Lower leg skin (tissue), 4 donors: Measurements from ENCODE around the gene CUL1. TPM values are rescaled to one million over a fixed set of nuclear protein-coding genes. Genes with fewer than 3 reads are reported as not detected.

ENCODE experiments used
- DNase-seq, 2 donors: peaks; one replicate each; pipeline ENCODE4 v3.0.0-alpha.2; 2019; ENCODE audit warnings: low spot score in 2 of 2
- H3K4me3 ChIP-seq: fragments of 200-600 bp; sonication (generic); 2 replicates; pipeline ENCODE4 v1.5.1; 2017; ENCODE audit warnings: mild to moderate bottlenecking, low read depth; ENCODE audit not compliant: poor library complexity, severe bottlenecking
- POLR2A ChIP-seq, 2 donors: fragments of 450-650 bp; IDR thresholded peaks; one replicate each; pipeline ENCODE4 v1.6.1; 2016 to 2017; ENCODE audit warnings: antibody characterized with exemption in 2 of 2, mild to moderate bottlenecking in 1 of 2, moderate library complexity in 1 of 2
- WGBS, 2 donors: methylation state at CpG; one replicate each; pipeline ENCODE4 v1.1.5; 2018; 5-methylcytosine and 5-hydroxymethylcytosine counted together
- intact Hi-C: fragments of 100-400 bp; cut with DNase I; formaldehyde crosslinking; loops from one replicate; pipeline ENCODE4 v1.15.0; 2023; ENCODE audit warnings: low total_unique reads
- total RNA-seq, 4 donors: library from RNA; depleted of rRNA; stranded (reverse); fragments of >200 nt; gene quantifications; one replicate each; pipeline ENCODE4 v1.1.0, GENCODE V29; 2016
- TF ChIP-seq, protein P1 (sequence below), 3 donors: fragments of 450-650 bp; IDR thresholded peaks; one replicate each; pipeline ENCODE4 v1.5.1; 2016; ENCODE audit warnings: antibody characterized with exemption in 3 of 3, mild to moderate bottlenecking in 3 of 3, moderate library complexity in 2 of 3

CUL1 gene
- total RNA-seq, 4 donors from 2014 or later: 49.6 to 56.5 (median 52.6) TPM

DNA sequence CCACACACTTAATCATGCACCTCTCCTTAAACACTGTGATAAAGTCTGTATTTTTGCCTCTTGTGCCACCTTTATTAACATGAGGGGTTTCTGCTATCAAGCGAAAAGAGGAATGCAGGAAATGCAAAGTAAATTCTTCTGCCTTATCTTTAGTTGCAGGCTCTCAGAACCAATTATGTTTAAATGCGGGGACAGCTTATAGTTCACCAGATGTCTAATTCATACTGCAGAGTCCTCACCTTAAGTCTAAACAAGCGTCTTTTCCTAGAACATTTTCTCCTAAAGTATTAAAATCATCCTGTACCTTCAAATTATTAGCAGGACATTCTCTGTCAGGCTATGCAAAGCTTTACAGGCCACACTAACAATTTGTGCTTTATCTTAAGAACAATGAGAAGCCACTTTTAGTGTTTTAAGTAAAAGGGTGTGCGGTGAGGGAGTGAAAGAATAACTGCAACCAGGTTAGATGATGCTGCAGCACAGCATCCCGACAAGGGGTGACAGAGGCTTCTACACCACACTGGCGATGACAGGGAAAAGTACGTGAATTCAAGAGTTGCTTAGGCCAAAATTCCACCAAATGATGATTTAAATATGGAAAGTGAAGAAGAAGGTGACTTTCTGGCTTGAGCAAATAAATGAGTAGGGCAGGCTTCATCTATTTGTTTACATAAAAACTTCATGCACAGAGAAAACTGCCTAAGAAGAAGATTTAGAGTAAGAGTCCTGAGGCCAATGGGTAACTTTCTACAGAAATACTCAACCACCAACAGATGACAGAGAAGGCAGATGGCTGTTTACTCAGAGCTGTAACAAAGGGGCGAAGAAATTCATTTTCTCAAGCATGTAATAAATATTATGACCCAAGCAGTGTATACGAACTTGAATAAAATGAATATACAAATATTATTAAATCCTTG, 149.4 kb downstream of the CUL1 start:
- no peak for DNase-seq
- H3K4me3 ChIP-seq: no peak overlapping the region
- WGBS, 2 donors: 91% methylated on average over 9 of the region's 9 CpGs
- TF ChIP-seq, protein P1, sequence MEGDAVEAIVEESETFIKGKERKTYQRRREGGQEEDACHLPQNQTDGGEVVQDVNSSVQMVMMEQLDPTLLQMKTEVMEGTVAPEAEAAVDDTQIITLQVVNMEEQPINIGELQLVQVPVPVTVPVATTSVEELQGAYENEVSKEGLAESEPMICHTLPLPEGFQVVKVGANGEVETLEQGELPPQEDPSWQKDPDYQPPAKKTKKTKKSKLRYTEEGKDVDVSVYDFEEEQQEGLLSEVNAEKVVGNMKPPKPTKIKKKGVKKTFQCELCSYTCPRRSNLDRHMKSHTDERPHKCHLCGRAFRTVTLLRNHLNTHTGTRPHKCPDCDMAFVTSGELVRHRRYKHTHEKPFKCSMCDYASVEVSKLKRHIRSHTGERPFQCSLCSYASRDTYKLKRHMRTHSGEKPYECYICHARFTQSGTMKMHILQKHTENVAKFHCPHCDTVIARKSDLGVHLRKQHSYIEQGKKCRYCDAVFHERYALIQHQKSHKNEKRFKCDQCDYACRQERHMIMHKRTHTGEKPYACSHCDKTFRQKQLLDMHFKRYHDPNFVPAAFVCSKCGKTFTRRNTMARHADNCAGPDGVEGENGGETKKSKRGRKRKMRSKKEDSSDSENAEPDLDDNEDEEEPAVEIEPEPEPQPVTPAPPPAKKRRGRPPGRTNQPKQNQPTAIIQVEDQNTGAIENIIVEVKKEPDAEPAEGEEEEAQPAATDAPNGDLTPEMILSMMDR (IDR thresholded peaks at IDR 0.05): no peak
- TF ChIP-seq POLR2A (IDR thresholded peaks at IDR 0.05): no peak
- intact Hi-C loops: no loop called here

DNA sequence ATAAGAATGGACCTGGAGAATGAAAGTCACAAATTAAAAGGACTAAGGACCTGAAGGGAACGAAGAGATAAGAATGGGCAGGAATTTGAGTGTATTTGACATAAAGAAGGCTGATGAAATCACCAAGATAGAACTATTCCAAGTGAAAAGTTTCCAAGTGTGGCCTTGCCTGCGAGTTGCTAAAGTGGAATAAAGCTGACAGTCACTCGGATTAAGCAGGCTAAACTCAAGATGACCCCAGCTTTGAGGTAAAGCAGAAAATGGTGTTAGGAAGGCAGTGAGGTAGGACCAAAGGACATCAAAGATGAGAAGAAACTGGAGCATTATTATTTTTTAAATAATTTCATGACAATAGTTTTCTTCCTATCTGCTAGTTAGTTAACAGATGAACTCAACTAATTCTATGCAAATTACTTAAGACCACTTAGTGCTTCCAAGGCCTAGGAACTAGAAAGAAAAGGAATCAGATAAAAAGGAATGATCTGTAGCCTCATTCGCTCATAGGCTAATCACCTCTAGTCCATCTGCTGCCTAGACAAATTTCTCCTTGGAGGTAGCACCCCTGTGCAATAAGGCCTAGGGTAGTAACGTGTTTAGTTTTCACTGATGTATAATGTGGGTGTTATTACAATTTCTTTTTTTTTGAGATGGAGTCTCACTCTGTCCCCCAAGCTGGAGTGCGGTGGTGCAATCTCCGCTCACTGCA, 150.8 kb downstream of the CUL1 start:
- 79 to 86% methylated on average over 7 of the region's 7 CpGs for WGBS, 2 donors
- intact Hi-C loops: no loop called here
- TF ChIP-seq POLR2A (IDR thresholded peaks at IDR 0.05): no peak
- TF ChIP-seq, protein P1 (IDR thresholded peaks at IDR 0.05): no peak

DNA sequence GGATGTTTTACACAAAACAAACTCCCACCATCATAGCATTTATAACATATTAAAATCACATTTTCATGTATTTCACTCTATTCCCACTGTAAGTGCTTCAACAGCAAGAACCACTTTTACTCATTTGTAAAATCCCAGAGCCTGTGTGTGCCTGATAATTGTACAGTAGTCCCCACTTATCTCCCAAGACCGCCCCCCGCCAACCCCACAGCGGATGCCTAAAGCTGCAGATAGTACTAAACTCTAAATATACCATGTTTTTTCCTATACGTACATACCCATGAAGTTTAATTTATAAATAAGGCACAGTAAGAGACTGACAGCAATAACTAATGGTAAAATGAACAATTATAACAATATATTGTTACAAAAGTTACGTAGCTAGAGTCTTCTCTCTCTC, 151.9 kb downstream of the CUL1 start:
- WGBS, 2 donors: 96 to 97% methylated on average over 5 of the region's 5 CpGs
- intact Hi-C loops: no loop called here
- no peak for TF ChIP-seq POLR2A (IDR thresholded peaks at IDR 0.05)
- TF ChIP-seq, protein P1 (IDR thresholded peaks at IDR 0.05): no peak
- H3K4me3 ChIP-seq: no peak overlapping the region
- no peak for DNase-seq

More for the DNA sequence above, 150.8 kb downstream of the CUL1 start:
- H3K4me3 ChIP-seq: no peak overlapping the region
- no peak for DNase-seq

Other genes starting within 250 kb of the CUL1 start
- not detected for gene C7orf33, start 108.1 kb upstream of the CUL1 start, total RNA-seq
- gene EZH2, start 185.4 kb downstream of the CUL1 start, total RNA-seq: 10 to 100 TPM in 3 of 4 donors, 1 to 10 TPM in 1; 9.5 to 16.3 (median 11.3) TPM